GM10266 (cell line): ENCODE measurements around the gene PSTPIP1.

ENCODE experiments used
- DNase-seq: peaks from one replicate; pipeline ENCODE4 v3.0.0; 2012; ENCODE audit errors: extremely low spot score
- TF ChIP-seq, protein P1 (sequence below): IDR thresholded peaks from 2 replicates; pipeline ENCODE4 v1.5.1; 2012; ENCODE audit warnings: mild to moderate bottlenecking, low read depth; ENCODE audit not compliant: control insufficient read depth, insufficient read depth; ENCODE audit errors: missing control alignments

The PSTPIP1 gene

DNA sequence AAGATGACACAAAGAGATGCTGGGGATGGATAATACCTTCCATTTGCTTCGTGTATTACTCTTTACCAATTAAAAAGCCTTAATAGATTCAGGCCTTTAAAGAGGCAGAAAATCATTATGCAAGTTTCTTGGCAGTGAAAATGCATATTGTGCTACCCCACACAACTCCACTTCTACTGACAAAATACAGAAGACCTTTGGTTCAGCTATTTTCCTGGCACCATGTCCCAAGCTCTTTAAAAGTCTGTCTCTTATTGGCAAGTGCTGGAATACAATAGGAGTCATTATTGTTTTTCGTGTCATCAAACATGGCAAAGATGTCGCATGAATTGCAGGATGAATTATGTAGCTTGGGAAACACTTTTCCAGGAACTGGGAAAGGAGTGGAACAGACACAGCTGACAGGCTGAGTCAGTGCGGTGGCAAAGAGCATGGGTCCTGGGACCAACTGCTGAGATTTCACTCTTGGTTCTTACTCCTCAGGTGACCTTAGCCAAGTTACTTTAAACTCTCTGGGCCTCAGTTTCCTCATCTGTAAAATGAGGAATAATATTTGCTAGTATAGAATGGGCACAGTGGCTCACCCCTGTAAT, 81.5 kb downstream of the PSTPIP1 start:
- no peak for DNase-seq
- TF ChIP-seq, protein P1, sequence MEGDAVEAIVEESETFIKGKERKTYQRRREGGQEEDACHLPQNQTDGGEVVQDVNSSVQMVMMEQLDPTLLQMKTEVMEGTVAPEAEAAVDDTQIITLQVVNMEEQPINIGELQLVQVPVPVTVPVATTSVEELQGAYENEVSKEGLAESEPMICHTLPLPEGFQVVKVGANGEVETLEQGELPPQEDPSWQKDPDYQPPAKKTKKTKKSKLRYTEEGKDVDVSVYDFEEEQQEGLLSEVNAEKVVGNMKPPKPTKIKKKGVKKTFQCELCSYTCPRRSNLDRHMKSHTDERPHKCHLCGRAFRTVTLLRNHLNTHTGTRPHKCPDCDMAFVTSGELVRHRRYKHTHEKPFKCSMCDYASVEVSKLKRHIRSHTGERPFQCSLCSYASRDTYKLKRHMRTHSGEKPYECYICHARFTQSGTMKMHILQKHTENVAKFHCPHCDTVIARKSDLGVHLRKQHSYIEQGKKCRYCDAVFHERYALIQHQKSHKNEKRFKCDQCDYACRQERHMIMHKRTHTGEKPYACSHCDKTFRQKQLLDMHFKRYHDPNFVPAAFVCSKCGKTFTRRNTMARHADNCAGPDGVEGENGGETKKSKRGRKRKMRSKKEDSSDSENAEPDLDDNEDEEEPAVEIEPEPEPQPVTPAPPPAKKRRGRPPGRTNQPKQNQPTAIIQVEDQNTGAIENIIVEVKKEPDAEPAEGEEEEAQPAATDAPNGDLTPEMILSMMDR = no peak

DNA sequence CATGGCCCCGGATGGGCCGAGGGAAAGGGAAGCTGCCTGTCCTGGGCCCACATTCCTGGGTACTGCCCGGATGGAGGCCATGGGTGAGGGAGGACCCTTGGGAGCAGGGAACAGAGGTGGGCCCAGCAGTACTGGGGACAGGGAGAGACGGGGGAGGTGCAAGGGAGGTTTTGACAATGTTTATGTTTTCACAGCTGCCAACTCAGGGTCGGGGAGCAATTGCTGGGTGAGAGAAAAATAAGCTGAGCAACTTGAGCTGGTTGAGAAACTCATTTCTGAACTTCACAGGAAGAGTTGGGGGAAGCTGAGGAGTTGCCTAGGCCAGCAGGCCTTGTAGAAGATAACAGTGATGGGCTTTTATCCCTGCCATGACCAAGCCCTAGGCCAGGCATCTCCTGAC, 87.0 kb downstream of the PSTPIP1 start:
- DNase-seq = no peak
- TF ChIP-seq, protein P1 = no peak

DNA sequence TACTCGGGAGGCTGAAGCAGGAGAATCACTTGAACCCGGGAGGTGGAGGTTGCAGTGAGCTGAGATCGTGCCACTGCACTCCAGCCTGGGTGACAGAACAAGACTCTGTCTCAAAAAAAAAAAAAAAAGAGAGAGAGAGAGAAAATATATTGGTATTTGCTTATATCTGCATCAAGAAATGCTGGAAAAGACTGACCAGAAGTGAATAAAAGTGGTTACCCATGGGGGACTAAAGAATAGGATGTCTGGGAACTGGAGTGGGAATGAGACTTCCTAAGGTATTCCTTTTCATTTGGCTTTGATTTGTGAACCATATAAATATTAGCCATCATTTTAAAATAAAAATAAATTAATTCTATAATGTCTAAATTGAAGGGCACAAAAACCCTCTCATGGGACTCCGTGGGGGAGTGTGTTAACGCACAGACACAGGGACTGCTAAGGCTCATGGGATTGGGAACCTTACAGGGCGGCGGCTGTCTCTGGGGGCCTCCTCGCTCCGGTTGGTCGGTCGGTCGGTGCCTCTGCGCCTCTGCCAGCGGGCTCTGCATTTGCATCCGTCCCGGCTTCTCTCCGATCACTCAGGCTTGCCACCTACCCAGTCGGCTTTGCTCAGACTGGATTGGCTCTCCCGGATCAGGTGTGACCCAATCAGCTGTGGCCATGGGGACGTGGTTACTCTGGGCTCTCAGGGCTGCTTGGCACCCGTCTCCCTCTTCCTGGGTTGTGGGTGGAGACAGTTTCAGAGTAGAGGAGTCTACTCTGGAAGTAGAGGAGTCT, 88.6 kb downstream of the PSTPIP1 start:
- TF ChIP-seq, protein P1 = no peak
- DNase-seq = peak; percentile 72

DNA sequence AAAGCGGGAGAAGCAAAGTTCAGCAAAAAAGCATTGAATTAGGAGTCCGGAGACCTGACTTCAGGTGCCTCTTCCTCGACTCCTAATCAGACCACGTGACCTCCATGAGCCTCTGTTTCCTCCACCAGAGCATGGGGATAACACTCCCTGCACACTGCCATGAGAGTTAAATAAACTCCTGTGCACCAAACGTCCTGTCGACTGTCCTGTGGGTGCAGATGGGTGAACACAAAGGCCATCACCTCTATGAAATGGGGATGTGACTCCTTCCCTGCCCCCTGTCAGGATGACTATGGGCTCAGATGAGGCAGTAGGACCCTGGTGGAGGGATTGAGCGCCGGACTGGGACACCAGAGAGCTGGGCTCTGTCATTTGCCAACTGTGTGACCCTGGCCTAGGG, 89.5 kb downstream of the PSTPIP1 start:
- TF ChIP-seq, protein P1 = no peak
- no peak for DNase-seq

DNA sequence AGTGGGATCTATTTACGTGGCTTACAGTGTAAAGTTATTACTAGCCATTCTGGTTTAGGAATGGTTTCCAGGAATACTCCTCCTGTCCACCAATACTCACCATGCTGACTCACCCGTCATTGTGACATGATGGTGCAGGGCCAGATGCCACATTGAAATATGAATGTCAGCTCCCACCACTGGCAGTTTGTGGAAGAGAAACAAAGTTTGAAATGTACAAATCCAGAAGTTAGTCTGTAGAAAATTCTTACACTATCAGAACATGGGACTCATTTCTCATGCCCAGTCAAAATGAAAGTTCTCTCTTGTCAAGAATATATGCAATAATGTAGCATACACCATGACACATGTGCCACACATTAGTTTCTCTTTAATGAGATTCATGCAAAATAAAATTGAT, 90.4 kb downstream of the PSTPIP1 start:
- TF ChIP-seq, protein P1 = no peak
- DNase-seq = no peak
